Hematopoietic multipotent progenitor cell treated with erythropoietin and hydrocortisone succinate and interleukin-3 and kit ligand, for 4 days (in vitro differentiated cells): ENCODE results near the gene DENND1A.
"Not testable (repeated sequence)": the region's sequence is repeated elsewhere in the genome, so short reads cannot be mapped to it uniquely, and the experiment has no call there.

ENCODE experiments used
- DNase-seq: peaks from one replicate; pipeline ENCODE4 v3.0.0-alpha.2; 2015

DENND1A gene

DNA sequence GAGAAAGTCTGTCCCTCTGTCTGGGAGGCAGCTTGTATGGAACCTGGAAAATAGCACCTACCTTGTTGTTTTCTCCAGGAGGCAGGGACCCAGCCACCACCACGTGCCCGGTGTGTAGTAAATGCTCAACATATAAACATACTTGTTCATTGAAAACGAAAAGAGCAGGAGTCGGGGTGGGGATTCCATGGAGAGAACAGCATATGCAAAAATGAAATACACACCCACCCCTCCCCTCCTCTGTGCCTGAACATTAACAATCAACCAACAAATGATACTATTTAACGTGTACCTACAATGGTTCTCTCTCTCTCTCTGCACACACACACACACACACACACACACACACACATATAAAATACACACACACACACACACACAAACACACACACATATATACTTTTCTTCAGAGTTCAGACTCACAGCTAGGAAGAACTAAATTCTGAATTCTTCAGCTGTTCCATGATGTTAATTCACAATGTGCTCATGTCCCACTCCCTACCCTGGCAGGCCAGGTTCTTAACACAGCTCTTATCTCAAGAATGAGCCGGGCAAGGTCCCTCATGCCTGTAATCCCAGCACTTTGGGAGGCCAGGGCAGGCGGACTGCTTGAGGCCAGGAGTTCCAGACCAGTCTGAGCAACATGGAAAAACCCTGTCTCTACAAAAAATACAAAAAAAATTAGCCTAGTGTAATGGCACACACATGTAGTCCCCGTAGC, 16.3 kb upstream of the DENND1A start:
- no peak for DNase-seq

DNA sequence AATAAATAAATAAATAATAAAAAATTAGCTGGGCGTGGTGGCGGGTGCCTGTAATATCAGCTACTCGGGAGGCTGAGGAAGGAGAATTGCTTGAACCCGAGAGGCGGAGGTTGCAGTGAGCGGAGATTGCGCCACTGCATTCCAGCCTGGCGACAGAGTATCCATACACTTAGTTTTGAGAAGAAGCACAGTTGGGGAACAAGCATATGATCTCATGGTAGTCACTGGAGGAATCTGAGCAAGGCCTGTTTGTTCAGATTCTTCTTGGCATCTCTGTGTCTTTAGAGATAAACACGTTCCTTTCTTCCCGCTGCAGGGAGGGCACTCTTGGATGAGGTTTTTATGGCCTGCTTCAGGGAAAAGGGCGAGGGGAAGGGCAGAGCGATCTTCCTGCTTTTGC, 15.6 kb upstream of the DENND1A start:
- DNase-seq = no peak

DNA sequence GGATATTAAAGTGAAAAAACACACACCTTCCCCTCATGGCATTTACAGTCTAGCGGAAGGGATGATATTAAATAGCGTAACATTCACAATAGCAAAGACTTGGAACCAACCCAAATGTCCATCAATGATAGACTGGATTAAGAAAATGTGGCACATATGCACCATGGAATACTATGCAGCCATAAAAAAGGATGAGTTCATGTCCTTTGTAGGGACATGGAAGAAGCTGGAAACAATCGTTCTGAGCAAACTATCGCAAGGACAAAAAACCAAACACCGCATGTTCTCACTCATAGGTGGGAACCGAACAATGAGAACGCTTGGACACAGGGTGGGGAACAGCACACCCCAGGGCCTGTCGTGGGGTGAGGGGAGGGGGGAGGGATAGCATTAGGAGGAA, 14.5 kb upstream of the DENND1A start:
- DNase-seq = not testable (repeated sequence)

DNA sequence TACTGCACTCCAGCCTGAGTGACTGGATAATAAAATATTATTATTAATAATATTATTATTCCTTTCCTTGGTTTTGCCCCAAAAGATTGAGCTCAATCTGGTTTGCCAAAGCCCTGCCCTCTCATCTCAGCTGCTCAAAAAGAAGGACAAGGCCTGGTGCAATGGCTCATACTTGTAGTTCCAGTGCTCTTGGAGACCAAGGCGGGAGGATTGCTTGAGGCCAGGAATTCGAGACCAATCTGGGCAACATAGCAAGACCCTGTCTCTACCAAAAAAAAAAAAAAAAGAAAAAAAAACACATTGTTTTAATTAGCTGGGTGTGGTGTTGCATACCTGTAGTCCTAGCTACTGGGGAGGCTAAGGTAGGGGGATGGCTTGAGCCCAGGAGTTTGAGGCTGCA, 13.7 kb upstream of the DENND1A start:
- no peak for DNase-seq

DNA sequence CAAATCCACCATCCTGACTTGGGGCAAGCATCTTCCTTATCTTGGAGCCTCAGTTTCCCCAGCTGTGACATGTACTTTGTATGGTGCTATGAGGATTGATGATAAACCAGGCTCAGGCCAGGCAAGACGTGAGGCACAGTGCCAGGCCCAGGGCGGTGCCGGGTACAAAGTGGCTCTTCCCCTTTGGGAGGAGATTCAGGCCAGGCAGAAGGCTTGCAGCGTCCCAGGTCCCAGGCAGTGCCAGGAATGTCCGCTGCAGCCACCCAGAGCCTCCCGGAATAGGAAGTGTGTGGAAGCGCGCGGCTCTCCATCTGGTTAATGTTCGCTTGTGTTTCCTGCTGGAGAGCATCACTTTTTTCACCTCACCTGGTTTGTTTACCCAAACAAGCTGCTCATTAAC, 12.6 kb upstream of the DENND1A start:
- no peak for DNase-seq

DNA sequence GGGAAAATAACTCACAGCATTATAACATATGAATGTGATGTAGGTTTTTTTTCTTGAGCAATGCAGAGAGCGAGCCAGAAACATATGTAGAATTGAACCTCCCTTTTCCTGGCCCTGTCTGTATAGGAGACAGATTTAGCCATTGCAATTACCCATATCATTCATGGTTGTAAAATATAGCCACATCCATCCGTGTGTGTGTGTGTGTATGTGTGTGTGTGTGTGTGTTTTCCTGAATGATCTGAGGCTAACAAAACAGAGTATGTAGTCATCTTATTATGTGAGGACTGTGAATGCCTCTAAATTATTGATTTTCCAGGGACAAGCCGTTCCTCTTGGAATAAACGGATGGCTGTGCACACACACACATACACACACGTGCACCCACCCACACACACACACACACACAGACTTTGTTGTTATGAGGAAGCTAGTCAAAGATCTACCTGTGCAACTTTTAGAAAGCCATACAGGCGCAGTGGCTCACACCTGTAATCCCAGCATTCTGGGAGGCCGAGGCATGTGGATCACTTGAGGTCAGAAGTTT, 11.7 kb upstream of the DENND1A start:
- no peak for DNase-seq

DNA sequence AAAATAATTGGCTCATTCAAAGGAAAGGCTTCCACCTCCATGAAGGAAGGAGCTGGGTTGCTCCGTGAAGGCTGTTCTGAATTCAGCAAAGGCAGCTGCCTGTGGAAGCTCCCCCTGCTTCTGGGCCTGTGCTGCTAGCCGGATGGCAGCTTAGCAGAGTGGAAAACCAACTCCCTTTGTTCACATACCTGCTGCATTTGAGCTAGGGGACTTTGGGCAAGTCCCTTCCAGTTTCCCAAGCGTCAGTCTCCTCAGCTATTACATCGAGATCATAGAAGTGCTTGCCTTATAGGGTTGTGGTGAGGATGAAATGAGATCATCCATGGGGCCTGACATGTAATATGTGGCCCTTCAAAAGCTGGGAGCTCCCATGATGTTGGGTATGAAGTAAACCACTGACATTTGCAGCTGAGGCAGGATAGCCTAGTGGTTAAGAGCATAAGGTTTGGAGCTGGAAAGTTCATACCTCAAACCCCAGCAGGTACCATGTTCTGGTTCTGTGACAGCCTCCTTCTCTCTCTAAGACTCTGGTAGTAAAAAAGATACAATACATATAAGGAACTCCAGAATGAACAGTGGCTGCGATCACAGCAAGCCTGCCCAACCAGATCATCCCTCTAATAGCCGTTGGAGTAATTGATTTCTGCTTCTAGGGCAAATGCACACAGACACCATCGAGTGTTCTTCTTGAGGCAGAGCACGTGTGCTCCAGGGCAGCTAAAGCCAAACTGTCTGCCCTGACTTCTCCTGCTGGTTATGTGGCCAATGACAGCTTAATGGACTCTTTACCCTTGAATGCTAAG, 11.0 kb upstream of the DENND1A start:
- peak; percentile 19 for DNase-seq

DNA sequence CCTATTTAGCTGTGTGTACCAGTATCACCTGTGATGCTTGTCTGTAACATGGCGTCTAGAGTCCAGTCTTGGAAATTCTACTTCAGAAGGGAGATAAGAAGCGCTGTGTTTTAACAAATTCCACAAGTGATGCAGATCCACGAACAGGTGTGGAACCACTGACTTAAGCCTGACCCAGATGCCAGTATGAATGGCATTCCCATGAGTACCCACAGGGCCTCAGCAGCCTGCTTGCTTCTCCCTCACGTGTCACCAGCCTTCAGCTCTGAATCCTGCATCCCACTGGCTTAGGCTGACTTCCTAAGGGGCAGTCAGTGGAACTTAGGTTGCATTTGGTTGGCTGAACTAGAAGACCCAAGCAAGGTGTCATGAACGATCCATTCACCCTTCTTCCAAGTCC, 8.5 kb upstream of the DENND1A start:
- no peak for DNase-seq

DNA sequence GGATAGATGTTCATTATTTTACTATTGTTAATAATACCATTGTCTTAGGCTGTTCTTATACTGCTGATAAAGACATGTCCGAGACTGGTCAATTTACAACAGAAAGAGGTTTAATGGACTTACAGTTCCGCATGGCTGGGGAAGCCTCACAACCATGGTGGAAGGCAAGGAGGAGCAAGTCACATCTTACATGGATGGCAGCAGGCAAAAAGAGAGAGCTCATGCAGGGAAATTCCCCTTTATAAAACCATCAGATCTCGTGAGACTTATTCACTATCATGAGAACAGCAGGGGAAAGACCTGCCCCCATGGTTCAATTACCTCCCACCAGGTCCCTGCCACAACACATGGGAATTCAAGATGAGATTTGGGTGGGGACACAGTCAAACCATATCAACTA, 6.6 kb upstream of the DENND1A start:
- DNase-seq = not testable (repeated sequence)

DNA sequence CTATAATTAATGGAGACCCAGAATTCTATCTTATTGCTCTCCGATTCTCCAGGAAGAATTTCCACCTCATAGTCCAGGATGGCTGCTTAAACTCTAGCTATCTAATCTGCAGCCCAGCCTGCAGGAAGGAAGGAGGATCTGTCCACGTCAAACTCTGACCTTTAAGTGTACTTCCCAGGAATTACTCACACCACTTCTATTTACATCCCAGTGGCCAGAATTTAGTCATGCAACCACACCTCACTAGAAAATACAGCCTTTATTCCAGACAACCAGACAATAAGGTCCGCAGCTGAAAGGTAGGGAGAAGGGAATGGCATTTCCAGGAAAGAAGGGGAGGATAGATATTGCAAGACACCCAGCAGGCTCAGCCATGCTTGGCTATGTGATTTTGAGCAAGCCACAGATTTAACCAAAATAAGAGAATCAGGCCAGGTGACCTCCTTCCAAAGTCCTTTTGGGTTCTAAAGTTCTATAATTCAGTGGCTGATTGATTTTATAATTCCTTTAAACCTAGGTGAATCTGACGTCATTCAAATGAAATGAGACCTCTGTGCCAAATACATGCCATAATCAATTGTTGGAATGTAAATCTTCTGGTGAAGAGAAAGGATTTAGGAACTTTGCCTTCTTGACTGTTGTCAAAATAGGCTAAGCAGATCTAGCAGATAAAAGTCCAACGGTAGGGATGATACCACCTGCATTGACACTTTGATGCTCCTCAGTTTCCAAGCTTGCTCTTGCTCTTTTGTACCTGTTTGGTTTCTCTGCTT, 3.7 kb upstream of the DENND1A start:
- no peak for DNase-seq

DNA sequence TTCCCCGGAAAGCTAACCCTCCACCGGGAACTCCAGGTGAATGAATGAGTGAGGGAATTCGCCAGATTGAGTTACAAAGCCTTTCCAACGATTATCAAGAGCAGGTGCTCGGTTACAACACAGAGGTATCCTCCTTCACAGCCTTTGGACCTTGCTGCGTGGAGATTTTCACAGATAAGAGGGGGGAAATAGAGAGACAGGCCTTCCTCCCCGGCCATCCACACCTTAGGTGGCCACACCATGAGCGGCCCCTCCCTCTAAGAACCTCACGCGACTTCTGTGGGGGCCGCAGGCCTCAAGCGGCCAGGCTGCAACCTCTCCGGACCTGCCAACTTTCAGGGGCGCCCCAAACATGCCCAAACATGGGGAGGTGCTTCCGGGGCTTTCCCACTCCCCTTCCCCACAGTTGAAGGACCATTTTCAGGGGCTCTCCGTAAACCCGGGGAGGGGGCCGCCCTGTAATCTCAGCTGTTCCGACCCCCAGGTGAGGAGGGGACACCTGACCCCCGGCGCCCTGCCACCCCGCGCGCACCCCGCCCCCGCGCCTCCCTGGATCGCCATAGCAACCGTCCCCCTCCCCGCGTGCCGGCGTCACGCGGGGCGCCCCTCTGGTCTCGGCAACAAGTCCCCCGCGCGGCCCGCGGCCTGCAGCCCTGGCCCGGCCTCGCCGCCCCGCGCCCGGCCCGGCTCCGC, 603 bp downstream of the DENND1A start:
- peak; percentile 48 for DNase-seq

DNA sequence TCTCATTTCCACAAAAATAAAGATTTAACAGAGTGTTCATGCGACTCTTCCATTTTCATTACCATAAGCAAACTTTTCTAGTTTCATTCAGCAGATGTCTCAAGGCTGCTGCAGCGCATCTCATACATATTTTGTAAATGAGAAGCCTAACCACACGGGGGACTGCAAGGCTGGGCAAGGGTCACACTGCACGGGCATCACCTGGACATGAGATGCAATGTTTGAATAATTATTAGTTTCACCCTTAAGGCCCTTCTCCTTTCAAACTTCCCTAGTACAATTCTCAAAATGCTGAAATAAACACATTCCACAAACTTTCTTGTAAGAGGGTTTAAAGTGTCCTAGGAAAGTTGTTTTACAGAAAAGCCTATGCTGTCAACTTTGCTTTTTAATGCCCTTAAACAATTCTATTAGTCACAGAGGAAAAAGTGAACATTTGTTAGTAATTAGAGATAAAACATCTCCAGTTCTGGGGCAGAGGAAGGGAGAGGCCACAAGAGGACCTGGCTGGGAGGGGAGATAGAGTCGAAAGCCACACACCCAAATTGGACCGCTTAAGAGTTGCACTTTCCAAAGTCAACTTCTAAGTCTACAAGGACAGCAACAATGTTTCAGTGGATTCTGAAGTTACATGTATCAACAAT, 1.3 kb downstream of the DENND1A start:
- peak; percentile 85 for DNase-seq

DNA sequence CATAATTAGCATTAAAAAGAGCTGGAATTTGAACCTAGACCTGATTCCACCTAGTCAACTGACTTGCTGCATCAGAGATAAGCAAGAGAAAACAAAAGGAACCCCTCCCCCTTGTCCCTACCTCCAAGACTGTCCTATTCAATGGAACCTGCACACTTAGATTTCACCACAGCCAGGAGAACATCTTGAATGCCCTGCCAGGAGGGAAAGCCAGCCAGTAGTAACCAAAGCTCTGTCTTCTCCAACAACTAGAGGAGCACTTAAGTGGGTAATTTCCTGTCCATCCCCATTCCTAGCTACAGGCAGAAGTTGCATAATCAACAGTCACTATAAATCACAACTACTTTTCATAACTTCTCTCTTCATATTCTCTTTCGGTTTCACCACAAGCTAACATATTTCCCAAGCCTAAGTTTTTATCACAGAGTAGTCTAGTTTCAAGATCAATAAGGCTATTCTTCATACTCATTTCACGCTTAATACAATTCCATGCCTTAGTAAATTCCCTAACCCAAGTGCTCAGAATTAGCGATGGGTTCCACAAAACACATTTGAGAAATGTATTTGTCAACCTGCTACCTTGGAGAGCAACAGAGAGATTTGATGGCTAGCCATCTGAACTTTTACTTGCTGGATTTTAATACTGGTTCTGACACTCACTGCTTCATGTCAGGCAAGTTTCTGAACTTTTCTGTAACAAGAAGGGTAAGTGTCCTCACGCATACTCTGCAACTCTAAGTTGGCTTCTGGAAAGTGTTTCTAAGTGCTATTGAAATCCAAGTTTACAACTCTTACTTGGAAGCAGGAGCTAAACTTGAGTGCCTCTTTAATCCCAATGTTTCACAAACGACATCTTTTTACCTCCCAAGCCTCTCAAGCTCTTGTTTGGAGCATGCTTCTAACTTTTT, 2.0 kb downstream of the DENND1A start:
- DNase-seq = peak; percentile 60

DNA sequence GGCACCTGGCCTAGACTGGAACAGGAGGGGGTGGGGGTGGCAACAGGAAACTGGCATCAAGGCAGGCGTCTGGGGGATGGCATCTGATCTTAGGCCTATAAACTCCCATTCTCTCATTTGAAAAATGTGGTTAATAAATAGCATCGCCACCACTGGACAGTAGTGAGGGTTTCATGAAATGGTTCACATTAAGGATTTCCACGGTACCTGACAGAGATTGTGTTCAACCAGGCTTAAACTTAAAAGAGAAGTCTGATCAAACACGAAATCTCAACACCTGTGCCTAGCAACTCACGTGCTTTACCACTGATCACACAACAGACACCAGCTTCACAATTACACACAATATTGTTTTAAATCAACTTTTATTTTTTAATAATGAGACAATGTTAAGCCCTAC, 3.0 kb downstream of the DENND1A start:
- DNase-seq = no peak

DNA sequence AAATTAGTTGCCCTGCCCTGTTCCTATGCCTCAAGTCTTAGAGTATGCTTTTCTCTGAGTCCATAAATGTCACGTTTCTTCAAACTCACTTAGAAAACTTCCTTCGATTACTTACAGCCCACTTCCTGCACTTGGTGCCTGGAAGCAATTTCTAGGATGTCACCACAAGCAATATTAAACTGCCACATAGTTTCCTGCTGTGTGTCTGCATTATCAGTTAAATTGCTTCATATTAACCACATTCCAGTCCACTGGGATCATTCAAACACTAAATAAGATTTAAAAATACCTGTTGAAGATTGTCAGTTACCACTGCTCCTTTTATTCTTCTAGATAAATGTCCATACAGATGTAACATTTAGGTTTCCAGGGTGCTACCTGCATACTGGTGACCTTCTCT, 4.1 kb downstream of the DENND1A start:
- DNase-seq = peak; percentile 49

DNA sequence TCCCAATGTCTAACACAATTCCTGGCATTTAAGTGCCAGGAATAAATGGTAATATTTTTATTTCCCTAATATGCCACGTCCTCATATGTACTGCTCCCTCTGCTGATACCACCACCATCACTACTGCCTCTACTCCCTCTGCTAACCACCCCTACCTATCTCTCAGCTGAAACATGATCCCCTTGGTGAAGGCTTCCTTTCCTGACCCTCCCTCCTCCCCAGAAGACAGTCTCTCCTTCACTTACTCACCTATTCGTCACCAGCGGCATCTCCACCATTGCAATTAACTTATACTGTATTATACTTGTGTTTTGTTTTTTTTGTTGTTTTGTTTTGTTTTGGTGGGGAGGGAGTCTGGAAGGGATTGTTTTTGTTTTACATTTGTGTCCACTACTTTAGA, 4.8 kb downstream of the DENND1A start:
- DNase-seq = no peak

DNA sequence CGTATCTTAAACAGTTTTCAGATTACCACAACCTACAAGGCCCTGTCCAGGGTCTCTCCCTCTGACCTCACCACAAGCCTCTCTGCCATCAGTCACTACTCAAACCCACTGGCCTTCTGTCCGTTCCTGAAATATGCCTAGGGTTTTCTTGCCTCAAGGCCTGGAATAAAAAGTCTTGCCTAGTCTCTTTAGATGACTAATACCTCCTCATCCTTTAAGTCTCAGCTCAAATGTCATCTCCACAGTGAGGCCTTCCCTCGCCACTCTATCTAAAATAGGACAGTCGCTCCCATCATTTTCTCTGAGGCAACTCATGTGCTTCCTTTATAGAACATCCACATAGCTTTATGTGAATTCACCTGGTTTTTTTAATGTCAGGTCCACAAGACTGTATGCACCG, 5.2 kb downstream of the DENND1A start:
- no peak for DNase-seq

DNA sequence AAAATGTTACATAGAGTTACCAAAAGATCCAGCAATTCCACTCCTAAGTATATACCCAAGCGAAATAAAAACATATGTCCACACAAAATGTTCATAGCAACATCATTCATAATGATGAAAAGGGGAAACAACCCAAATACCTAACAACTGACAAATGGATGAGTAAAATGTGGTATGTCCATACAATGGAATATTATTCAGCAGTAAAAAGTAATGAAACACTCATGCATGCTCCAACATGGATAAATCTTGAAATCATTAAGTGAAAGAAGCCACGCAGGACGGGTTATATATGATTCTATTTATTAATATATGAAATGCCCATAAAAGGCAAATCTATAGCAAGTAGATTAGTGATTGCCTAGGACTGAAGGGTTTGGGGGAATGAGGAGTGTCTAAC, 6.0 kb downstream of the DENND1A start:
- DNase-seq = no peak

DNA sequence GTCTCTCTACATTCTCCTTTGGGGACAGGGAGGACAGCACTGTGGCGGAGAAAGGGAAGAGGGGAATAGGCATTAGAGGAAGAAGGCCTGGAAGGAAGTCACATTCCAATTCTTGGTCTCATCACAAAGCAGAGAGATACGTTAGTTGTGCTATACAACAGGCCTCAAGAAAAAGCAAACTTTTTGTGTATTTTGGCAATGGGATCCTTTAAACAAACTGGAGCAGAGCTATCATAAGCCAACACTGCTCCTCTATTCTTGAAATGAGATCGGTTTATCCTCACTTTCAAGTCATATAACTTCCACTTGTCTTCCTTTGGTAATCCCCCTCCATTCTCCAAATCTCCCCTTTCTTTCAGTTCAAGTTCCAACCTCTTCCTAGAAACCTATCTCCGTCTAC, 6.5 kb downstream of the DENND1A start:
- DNase-seq = no peak

DNA sequence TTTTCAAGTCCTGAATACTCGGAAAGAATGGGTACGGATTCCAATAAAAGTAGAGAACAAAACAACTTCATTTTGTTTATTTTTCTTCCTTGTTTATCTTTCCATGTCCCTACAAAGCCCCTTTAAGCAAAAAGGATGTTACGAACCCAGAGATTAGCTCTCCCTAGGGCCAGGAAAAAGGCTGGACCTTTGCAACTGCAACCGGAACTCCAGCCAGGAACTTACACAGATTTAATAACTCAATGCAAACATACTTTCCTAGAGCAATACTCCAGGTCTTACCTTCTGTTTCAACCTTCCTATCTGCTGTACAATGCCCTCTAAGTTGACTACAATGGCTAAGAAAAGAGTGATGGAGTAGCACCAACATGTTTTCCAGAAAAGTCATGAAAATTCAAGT, 7.0 kb downstream of the DENND1A start:
- no peak for DNase-seq

DNA sequence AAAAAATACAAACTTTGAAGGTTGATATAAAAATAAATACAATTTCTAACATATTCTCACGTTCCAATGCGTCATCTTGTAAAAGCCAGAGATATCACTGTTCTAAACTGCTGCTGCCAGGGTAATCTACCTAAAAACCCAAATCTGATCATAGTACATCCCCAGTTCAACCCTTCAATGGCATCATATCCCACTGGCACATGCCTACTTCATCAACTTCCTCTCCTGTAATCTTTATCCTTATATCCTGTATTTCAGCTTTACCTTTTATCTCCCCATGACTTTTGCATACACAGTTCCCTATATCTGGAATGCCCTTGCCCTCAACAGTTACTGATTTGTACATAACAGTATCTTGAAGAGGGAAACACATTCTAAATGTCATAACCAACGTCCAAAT, 7.5 kb downstream of the DENND1A start:
- no peak for DNase-seq
